Hippocampal formation (tissue), 2 donors: Measurements from ENCODE around the gene ZNF543.
"Not testable (repeated sequence)": the region's sequence is repeated elsewhere in the genome, so short reads cannot be mapped to it uniquely, and the experiment has no call there.

Source experiments
- DNase-seq, 2 donors: peaks; one replicate each; lab custom pipeline; 2025; lab: John Stamatoyannopoulos, UW

Gene ZNF543

DNA sequence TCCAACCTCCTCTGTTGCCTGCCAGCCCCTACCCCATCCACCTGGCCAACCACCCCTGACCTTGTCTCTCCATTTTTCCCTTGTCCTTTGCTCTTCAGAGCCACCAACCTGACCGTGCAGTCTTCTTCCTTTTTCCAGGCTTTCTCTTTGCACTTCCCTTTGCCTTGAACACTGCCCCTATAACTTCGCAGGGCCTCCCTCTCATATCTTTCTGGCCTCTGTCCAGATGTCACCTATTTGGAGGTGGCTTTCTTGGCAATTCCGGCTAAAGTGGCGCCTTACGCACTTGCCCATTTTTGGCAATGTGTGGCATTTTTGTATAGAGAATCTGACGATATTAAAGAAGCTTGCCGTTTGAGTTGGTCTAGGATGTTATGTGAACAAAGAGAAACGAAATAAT, 844 bp downstream of the ZNF543 start:
- DNase-seq: no peak

DNA sequence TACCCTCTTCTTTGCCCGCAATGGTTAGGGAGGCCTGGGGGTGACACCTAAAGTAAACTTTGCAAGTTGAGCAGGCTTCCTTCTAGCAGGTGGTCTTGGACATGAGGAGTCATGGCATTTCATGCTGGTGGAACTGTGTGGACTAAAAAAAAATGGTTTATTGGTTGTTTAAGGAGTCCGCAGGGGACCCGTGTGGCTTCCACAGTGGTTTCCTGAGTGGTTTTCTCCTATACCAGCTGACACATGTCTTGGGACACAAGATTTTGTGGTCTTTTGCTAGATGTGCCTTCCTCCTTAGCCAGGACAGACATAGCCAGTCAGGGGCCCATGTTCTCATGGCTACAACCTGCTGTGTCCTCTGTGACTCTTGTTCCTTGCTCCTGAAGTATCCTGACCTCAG, 1.5 kb downstream of the ZNF543 start:
- DNase-seq: no peak

DNA sequence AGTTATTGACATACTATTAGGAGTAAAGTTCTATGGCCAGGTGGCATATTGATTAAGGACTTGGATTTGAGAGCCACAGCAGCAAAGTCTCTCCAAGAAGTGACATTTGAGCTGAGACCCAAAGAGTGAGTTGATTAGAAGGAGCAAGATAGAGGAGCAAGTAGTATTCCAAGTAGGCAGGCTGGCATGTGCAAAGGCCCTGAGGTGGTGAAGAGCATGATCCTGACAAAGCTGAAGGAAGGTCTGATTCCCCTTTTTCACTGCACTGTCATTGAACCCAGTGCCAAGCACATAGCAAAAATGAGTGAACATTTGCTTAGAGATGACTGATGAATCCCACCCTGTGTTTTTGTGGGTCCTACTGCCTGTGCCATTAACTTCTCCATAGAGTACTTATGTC, 4.7 kb downstream of the ZNF543 start:
- DNase-seq: no peak

GRCh38 chr19:57327993-57328392, 7.7 kb downstream of the ZNF543 start:
- DNase-seq: no peak

DNA sequence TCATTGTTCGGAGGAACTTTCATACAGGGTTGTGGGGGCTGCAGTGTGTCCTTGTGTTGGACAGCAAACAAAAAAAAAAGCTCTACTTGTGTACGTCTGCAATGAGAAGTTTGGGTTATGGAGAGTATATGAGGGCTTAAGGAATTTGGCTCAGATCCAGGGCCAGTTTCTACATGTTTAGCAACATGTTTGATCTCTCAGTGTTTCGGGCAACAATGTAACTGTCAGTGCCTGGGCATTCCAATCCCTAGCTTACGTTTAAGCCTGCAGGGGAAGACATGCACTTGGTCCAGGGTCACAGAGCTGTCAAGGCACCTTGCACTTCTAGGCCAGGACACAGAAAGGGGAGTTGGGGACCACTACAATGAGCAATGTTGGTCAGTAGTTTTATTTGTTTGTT, 13.9 kb downstream of the ZNF543 start:
- no peak for DNase-seq

- no peak for DNase-seq
Observed at GRCh38 chr19:57338877-57339276, 18.6 kb downstream of the ZNF543 start.

- no peak for DNase-seq
Observed at GRCh38 chr19:57342582-57342981, 22.3 kb downstream of the ZNF543 start.

DNA sequence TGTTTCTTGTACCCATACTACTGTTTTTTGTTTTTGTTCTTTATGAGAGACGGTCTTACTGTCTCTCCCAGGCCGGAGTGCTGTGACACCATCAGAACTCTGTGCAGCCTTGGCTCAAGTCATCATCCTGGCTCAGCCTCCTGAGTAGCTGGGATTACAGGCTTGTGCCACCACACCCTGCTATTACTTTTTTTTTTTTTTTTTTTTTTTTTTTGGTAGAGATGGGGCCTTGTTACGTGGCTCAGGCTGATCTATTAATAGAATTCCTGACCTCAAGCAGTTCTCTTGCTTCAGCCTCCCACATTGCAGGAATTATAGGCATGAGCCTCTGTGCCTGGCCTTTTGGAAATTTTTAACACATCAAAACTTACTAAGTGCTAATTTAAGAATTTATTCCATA, 27.9 kb downstream of the ZNF543 start:
- no peak for DNase-seq

- peak; percentile 93 to 96 for DNase-seq
Observed at GRCh38 chr19:57350877-57351805, 30.9 kb downstream of the ZNF543 start, which contains the start of gene ZNF304. Gene ZNF304 (plus strand): TSS chr19:57351271. CDS start chr19:57351665, 394 bp downstream.

GRCh38 chr19:57351867-57352266, 31.6 kb downstream of the ZNF543 start:
- DNase-seq: no peak

DNA sequence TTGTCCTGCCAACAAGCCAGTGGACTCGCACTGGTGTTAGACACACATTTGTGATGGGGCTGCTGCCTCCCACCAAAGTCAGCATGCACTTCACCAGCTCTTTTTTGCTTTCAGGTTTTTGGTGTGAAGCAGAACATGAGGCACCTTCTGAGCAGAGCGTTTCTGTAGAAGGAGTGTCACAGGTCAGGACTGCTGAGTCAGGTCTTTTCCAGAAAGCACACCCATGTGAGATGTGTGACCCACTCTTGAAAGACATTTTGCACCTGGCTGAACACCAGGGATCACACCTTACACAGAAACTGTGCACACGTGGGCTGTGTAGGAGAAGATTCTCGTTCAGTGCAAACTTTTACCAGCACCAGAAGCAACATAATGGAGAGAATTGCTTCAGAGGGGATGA, 35.6 kb downstream of the ZNF543 start:
- no peak for DNase-seq

- no peak for DNase-seq
Observed at GRCh38 chr19:57357406-57357805, 37.1 kb downstream of the ZNF543 start.

DNA sequence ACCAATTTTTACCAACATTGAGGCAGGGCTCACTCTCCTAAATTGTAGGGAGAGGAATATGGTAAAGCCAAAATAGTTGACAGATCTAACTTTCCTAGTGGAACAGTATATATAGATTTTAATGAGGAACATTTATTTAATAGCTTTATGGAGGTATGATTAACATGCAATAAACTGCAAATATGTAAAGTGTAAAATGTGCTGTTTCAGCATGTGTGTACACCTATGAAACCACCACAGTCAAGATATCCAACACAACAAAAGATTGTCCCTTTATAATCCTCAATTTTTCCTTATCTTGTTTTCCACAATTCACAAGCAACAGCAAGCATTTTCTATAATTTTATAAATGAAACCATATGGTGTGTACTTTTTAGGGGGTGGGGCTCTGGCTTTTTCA, 39.0 kb downstream of the ZNF543 start:
- no peak for DNase-seq

DNA sequence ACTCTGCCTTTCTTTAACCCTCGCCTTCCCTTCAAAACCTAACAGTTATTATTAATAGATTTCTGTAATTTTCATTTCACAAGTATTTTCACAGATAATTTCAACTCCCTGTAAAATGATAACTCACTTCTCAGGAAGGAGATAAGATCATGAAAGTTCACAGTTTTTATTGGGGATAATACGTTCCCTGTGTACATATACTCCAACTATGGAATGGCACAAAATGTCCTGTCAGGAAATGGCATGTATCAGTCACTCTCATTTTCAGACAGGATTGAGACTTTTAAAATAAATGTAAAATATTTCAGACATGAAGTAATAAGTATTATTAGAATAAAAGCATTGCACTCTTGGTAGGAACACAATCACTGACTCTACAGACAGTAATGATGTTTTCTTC, 42.1 kb downstream of the ZNF543 start:
- no peak for DNase-seq

DNA sequence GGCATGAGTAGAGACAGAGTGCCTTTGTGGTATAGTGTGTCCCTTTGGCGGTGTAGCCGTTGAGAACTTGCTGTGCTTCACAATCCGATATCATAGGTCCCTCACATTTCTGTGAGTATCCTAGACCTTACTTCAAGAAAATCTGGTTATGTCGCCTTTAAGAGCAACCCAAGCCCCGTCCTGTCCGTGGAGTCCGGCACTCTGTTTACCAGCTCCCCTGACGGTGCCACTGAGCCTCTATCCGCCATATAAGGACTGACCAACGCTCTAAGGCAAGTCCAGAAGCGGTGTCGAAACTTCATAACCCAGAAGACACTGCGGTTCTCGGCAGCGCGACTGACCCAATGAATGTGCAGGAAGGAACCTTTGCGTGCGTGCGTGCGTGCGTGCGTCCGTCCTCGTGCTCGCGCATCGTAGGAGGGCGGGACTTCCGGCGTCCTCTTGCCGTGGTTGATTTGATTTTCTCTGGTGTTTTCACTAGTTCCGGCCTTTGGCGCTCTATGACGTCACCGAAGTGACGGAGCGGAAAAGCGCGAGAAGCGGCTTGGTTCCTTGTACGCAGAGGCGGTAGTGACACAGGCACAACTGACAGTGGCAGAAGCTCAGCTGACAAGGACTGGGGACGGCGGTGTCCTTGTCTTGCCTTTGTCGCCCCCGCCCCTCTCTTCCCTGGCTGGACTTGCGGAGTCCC, 42.9 kb downstream of the ZNF543 start, which contains the start of the genes TRAPPC2B and ZNF547:
TRAPPC2B (plus strand) TSS at position 555 of the 691 bp plus-strand sequence. CDS start 1,283 bp downstream, outside the sequence.
ZNF547 (plus strand) TSS at position 555 of the 691 bp plus-strand sequence. CDS start 5,005 bp downstream, outside the sequence.
- DNase-seq: peak; percentile 95

DNA sequence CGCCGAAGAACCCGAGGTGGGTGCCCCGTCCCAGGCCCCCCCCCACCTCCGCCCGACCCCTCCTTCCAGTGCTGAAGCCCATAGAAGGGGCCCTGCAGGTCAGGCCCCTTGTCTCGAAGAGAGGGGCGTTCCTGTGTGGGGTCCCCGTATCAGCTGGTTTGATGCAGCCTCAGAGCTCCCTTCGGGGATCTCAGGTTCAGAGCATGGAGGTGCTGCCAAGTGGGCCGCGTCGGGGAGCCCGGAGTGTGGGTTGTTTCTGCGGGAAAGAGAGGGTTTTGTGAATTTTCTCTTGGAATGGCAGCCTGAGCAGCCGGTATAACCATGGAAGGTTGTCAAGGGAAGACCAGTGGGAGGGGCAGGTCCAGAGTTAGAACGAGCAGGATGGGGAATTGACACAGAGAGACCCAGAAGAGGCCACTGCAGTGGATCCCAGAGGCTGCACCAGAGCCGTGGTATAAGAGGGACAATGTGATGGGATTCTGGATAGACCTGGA, 43.5 kb downstream of the ZNF543 start:
- DNase-seq: no peak

DNA sequence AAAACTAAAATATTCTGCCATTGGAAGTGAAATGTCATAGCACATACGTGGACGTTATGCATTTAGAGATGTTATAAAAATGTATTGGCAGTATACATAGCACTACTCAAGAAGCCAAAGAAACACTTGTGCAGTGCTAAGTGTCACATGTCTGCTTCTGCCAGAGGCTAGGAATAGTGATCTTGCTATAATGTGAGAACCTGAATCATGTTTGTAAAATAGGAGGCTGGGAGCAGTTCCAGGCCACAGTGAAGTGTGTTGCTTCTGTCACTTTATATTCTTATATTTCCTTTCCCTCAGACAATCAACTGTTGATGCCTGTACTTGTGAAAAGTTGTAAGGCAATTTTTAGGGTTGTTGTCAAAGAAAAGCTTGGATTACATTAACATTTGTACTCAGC, 46.5 kb downstream of the ZNF543 start:
- DNase-seq: no peak

GRCh38 chr19:57374179-57374578, 53.9 kb downstream of the ZNF543 start:
- DNase-seq: no peak

GRCh38 chr19:57374647-57375046, 54.4 kb downstream of the ZNF543 start:
- not testable (repeated sequence) for DNase-seq

- no peak for DNase-seq
Observed at GRCh38 chr19:57376151-57376550, 55.9 kb downstream of the ZNF543 start.

GRCh38 chr19:57377498-57378146, 57.4 kb downstream of the ZNF543 start:
- no peak for DNase-seq
